Tibial nerve (tissue), 4 donors: ENCODE data around the gene CTBP2.

ENCODE experiments used
- EP300 ChIP-seq, 2 donors: sonication (generic); formaldehyde crosslinking; IDR thresholded peaks; one replicate each; pipeline ENCODE4 v1.6.1; 2017; ENCODE audit warnings: antibody characterized with exemption in 2 of 2, mild to moderate bottlenecking in 1 of 2
- POLR2A ChIP-seq, 2 donors: fragments of 450-650 bp; IDR thresholded peaks; one replicate each; pipeline ENCODE4 v1.6.1; 2017; ENCODE audit warnings: antibody characterized with exemption in 2 of 2, mild to moderate bottlenecking in 2 of 2, moderate library complexity in 2 of 2
- TF ChIP-seq, protein P1 (sequence below), 5 experiments: fragments of 200-600 bp in 3 of 5; fragments of 450-650 bp in 2 of 5; sonication (generic) in 3 of 5; IDR thresholded peaks; one replicate each; pipeline ENCODE4 v1.5.1; 2016 to 2019; ENCODE audit warnings: antibody characterized with exemption in 5 of 5, mild to moderate bottlenecking in 3 of 5, moderate library complexity in 2 of 5

DNA sequence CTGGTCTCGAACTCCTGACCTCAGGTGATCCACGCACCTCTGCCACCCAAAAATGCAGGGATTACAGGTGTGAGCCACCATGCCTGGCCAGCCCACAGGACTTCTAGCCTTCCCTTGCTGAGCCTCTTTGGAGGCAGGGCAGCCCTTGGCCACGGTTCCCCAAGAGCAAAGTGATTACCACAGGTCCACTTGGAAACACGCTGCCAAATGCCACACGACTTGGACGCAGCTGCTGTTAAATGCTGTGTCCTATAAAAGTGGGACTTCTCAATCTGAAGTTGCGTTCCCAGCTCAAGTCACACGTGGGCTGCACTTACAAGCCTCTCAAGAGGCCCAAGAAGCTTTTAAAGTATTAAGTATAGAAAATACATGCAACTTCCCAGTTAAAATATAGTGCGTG lies 30.1 kb downstream of the CTBP2 start:
- TF ChIP-seq, protein P1, sequence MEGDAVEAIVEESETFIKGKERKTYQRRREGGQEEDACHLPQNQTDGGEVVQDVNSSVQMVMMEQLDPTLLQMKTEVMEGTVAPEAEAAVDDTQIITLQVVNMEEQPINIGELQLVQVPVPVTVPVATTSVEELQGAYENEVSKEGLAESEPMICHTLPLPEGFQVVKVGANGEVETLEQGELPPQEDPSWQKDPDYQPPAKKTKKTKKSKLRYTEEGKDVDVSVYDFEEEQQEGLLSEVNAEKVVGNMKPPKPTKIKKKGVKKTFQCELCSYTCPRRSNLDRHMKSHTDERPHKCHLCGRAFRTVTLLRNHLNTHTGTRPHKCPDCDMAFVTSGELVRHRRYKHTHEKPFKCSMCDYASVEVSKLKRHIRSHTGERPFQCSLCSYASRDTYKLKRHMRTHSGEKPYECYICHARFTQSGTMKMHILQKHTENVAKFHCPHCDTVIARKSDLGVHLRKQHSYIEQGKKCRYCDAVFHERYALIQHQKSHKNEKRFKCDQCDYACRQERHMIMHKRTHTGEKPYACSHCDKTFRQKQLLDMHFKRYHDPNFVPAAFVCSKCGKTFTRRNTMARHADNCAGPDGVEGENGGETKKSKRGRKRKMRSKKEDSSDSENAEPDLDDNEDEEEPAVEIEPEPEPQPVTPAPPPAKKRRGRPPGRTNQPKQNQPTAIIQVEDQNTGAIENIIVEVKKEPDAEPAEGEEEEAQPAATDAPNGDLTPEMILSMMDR (IDR thresholded peaks at IDR 0.05) = no peak
- TF ChIP-seq EP300 (IDR thresholded peaks at IDR 0.05) (no peak), POLR2A (IDR thresholded peaks at IDR 0.05) (no peak)
